NCI-H345 (cell line): ENCODE measurements around the gene AGBL4.

ENCODE experiments used
- DNase-seq: peaks from one replicate; lab custom pipeline; 2025; lab: John Stamatoyannopoulos, UW

Gene AGBL4

GRCh38 chr1:48829446-48829845 is 1194.3 kb downstream of the AGBL4 start:
- DNase-seq = no peak

GRCh38 chr1:48823168-48823567 is 1200.6 kb downstream of the AGBL4 start:
- DNase-seq = peak; percentile 37

- no peak for DNase-seq
Observed at GRCh38 chr1:48820491-48820890, 1203.3 kb downstream of the AGBL4 start.

GRCh38 chr1:48817505-48818114 is 1206.1 kb downstream of the AGBL4 start:
- DNase-seq = peak; percentile 30

GRCh38 chr1:48810740-48811139 is 1213.0 kb downstream of the AGBL4 start:
- no peak for DNase-seq

GRCh38 chr1:48808496-48808895 is 1215.3 kb downstream of the AGBL4 start:
- DNase-seq = no peak

GRCh38 chr1:48807554-48808260 is 1216.0 kb downstream of the AGBL4 start:
- no peak for DNase-seq

GRCh38 chr1:48803474-48803873 is 1220.3 kb downstream of the AGBL4 start:
- DNase-seq = no peak

- no peak for DNase-seq
Observed at GRCh38 chr1:48794816-48795215, 1228.9 kb downstream of the AGBL4 start.

- no peak for DNase-seq
Observed at GRCh38 chr1:48793863-48794262, 1229.9 kb downstream of the AGBL4 start.

GRCh38 chr1:48792961-48793360 is 1230.8 kb downstream of the AGBL4 start:
- no peak for DNase-seq

GRCh38 chr1:48790397-48790796 is 1233.4 kb downstream of the AGBL4 start:
- no peak for DNase-seq

- no peak for DNase-seq
Observed at GRCh38 chr1:48789903-48790302, 1233.9 kb downstream of the AGBL4 start.

- no peak for DNase-seq
Observed at GRCh38 chr1:48785869-48786268, 1237.9 kb downstream of the AGBL4 start.

- no peak for DNase-seq
Observed at GRCh38 chr1:48784301-48784700, 1239.5 kb downstream of the AGBL4 start.

- peak; percentile 22 for DNase-seq
Observed at GRCh38 chr1:48777219-48777895, 1246.4 kb downstream of the AGBL4 start.

- DNase-seq = peak; percentile 86
Observed at GRCh38 chr1:48776393-48777218, 1247.1 kb downstream of the AGBL4 start, which contains the start of gene BEND5. TSS of gene BEND5 (minus strand) at chr1:48776891. CDS start at chr1:48776831, 60 bp downstream.

GRCh38 chr1:48775831-48776392 is 1247.8 kb downstream of the AGBL4 start:
- peak; percentile 26 for DNase-seq

- no peak for DNase-seq
Observed at GRCh38 chr1:48773133-48773532, 1250.6 kb downstream of the AGBL4 start.

- DNase-seq = no peak
Observed at GRCh38 chr1:48772211-48772610, 1251.5 kb downstream of the AGBL4 start.

- DNase-seq = no peak
Observed at GRCh38 chr1:48771561-48771960, 1252.2 kb downstream of the AGBL4 start.

- DNase-seq = no peak
Observed at GRCh38 chr1:48767975-48768510, 1255.7 kb downstream of the AGBL4 start.
